Chondrocyte (in vitro differentiated cells): ENCODE measurements around the gene RASGRP2. TPM values are rescaled to one million over a fixed set of nuclear protein-coding genes. Genes with fewer than 3 reads are reported as not detected.

ENCODE experiments used
- DNase-seq: peaks from one replicate; pipeline ENCODE4 v3.0.0; 2021; ENCODE audit warnings: mixed read lengths, low spot score
- H3K27ac Mint-ChIP-seq: one replicate; pipeline ENCODE4 v1.8.0; 2021; ENCODE audit warnings: mild to moderate bottlenecking, moderate library complexity, mixed read lengths; ENCODE audit not compliant: unreplicated experiment
- H3K27me3 Mint-ChIP-seq: 2 replicates; pipeline ENCODE4 v1.8.0; 2021; ENCODE audit warnings: low read depth, mixed read lengths
- H3K36me3 Mint-ChIP-seq: 2 replicates; pipeline ENCODE4 v1.8.0; 2021; ENCODE audit warnings: low read depth, mixed read lengths
- H3K4me1 Mint-ChIP-seq: 2 replicates; pipeline ENCODE4 v1.8.0; 2021; ENCODE audit warnings: low read depth, mild to moderate bottlenecking, mixed read lengths
- H3K4me3 Mint-ChIP-seq: one replicate; pipeline ENCODE4 v1.8.0; 2021; ENCODE audit warnings: mild to moderate bottlenecking, moderate library complexity, mixed read lengths; ENCODE audit not compliant: unreplicated experiment
- H3K9me3 Mint-ChIP-seq: 2 replicates; pipeline ENCODE4 v1.8.0; 2021; ENCODE audit warnings: low read depth, mixed read lengths
- total RNA-seq: library from RNA; stranded (reverse); gene quantifications from 3 replicates; pipeline ENCODE4 v1.2.1, GENCODE V29; 2021
- TF ChIP-seq, protein P1 (sequence below): fragments of 200-600 bp; sonication (generic); IDR thresholded peaks from 2 replicates; pipeline ENCODE4 v1.5.0; 2021; ENCODE audit warnings: antibody characterized with exemption, mild to moderate bottlenecking, moderate library complexity

Gene RASGRP2
- total RNA-seq, 1 donor from 2014 or later, result 11.4 TPM

DNA sequence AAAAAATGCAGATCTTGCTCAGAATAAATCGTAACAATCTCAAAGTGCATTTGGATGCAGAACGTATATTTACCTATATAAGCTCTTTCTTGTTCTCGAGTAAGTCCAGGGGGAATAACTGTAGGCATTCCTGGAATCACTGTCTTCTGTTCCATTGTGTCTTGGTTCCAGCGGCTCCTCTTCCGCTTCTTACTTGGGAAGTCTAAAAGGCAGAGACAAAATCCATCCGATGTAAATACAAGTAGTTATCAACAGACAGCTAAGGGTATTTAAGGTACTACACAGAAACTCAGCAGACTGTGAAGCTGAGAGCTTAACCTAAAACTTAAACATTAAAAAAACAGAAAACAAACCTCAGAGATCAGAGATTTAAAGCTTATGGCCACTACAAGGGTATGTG, 32.5 kb upstream of the RASGRP2 start:
- H3K9me3 Mint-ChIP-seq, result no peaks in the 10 kb centered on the region
- H3K27ac Mint-ChIP-seq, result peak overlapping the region; percentile 93
- no peak for DNase-seq
- TF ChIP-seq, protein P1, sequence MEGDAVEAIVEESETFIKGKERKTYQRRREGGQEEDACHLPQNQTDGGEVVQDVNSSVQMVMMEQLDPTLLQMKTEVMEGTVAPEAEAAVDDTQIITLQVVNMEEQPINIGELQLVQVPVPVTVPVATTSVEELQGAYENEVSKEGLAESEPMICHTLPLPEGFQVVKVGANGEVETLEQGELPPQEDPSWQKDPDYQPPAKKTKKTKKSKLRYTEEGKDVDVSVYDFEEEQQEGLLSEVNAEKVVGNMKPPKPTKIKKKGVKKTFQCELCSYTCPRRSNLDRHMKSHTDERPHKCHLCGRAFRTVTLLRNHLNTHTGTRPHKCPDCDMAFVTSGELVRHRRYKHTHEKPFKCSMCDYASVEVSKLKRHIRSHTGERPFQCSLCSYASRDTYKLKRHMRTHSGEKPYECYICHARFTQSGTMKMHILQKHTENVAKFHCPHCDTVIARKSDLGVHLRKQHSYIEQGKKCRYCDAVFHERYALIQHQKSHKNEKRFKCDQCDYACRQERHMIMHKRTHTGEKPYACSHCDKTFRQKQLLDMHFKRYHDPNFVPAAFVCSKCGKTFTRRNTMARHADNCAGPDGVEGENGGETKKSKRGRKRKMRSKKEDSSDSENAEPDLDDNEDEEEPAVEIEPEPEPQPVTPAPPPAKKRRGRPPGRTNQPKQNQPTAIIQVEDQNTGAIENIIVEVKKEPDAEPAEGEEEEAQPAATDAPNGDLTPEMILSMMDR, result no peak
- peaks cover 33% of the 10 kb centered on the region for H3K4me1 Mint-ChIP-seq
- H3K4me3 Mint-ChIP-seq, result peak overlapping the region; percentile 76
- H3K36me3 Mint-ChIP-seq, result peaks cover 34% of the 10 kb centered on the region
- no peaks in the 10 kb centered on the region for H3K27me3 Mint-ChIP-seq

GRCh38 chr11:64774144-64774543, 30.2 kb upstream of the RASGRP2 start:
- TF ChIP-seq, protein P1, result no peak
- no peak overlapping the region for H3K4me3 Mint-ChIP-seq
- H3K27me3 Mint-ChIP-seq, result no peaks in the 10 kb centered on the region
- DNase-seq, result no peak
- H3K36me3 Mint-ChIP-seq, result peaks cover 50% of the 10 kb centered on the region
- peaks cover 28% of the 10 kb centered on the region for H3K4me1 Mint-ChIP-seq
- no peak overlapping the region for H3K27ac Mint-ChIP-seq
- H3K9me3 Mint-ChIP-seq, result no peaks in the 10 kb centered on the region

DNA sequence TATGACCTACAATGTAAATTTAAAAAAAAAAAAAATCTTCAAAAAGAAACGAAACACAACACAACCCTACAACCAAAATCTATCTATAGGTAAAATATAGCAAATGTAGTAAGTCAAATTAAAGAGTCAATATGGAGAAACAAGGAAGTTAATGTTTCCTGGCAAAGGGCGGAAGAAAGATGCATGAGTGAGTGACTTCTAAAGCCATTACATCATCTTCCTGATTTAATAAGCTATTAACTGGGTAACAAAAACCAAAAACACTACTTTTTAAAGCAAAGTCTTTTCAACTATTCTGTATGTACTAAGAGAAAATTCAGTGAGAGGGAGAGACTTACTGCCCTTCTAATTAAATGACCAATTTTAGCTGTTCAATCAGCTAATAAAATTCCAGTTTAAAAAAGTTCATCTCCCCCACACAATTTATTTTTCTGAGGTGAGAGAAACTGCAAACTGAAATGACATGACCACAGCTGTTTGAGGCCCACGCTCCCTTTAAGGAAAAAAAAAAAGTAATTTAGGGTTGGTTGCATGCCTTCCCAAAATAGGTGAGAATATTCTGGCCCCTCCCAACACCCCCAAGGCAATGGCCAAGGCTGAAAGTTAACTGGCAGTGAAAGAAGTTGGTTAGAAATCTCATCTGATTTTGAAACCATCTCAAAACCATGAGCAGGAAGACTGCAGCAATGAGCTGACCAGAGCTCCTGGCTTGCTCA, 28.5 kb upstream of the RASGRP2 start:
- H3K27me3 Mint-ChIP-seq, result no peaks in the 10 kb centered on the region
- TF ChIP-seq, protein P1, result no peak
- no peaks in the 10 kb centered on the region for H3K9me3 Mint-ChIP-seq
- no peak overlapping the region for H3K4me3 Mint-ChIP-seq
- H3K27ac Mint-ChIP-seq, result no peak overlapping the region
- no peak for DNase-seq
- peaks cover 66% of the 10 kb centered on the region for H3K36me3 Mint-ChIP-seq
- peaks cover 25% of the 10 kb centered on the region for H3K4me1 Mint-ChIP-seq

- Mint-ChIP-seq H3K9me3 (no peaks in the 10 kb centered on the region), H3K4me1 (peaks cover 19% of the 10 kb centered on the region), H3K27me3 (no peaks in the 10 kb centered on the region), H3K27ac (no peak overlapping the region), H3K36me3 (peaks cover 70% of the 10 kb centered on the region), H3K4me3 (no peak overlapping the region)
- no peak for DNase-seq
- TF ChIP-seq, protein P1, result no peak
Observed at GRCh38 chr11:64771861-64772260, 27.9 kb upstream of the RASGRP2 start.

- Mint-ChIP-seq H3K4me3 (no peak overlapping the region), H3K27ac (no peak overlapping the region), H3K4me1 (peaks cover 3% of the 10 kb centered on the region), H3K36me3 (peaks cover 60% of the 10 kb centered on the region), H3K27me3 (no peaks in the 10 kb centered on the region), H3K9me3 (no peaks in the 10 kb centered on the region)
- peak; percentile 41 for DNase-seq
- TF ChIP-seq, protein P1, result no peak
Observed at GRCh38 chr11:64770120-64770519, 26.2 kb upstream of the RASGRP2 start.
